ENCODE results near the gene DDX5. TPM values are rescaled to one million over a fixed set of nuclear protein-coding genes. Genes with fewer than 3 reads are reported as not detected.

Gene DDX5
- total and polyA plus RNA-seq, 2 of the 13 experiments (the other 11 are each of a cell fraction or from before 2014, with no cell fraction given), result 503 to 684 TPM

- TF ChIP-seq, protein P1, sequence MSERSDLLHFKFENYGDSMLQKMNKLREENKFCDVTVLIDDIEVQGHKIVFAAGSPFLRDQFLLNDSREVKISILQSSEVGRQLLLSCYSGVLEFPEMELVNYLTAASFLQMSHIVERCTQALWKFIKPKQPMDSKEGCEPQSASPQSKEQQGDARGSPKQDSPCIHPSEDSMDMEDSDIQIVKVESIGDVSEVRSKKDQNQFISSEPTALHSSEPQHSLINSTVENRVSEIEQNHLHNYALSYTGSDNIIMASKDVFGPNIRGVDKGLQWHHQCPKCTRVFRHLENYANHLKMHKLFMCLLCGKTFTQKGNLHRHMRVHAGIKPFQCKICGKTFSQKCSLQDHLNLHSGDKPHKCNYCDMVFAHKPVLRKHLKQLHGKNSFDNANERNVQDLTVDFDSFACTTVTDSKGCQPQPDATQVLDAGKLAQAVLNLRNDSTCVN (CRISPR knock-in tag; IDR thresholded peaks at IDR 0.05; ENCODE audit: borderline replicate concordance), result peak; percentile 11; the same call in 1 of the 2 replicates
- no peak for TF ChIP-seq ATF7 (IDR thresholded peaks at IDR 0.05)
- TF ChIP-seq ATF7 (CRISPR knock-in tag; IDR thresholded peaks at IDR 0.05), result no peak
- TF ChIP-seq THRA (CRISPR knock-in tag; IDR thresholded peaks at IDR 0.05; ENCODE audit: borderline replicate concordance), result peak; percentile 29; the same call in 1 of the 2 replicates
- TF ChIP-seq GMEB1 (CRISPR knock-in tag; IDR thresholded peaks at IDR 0.05; ENCODE audit: borderline replicate concordance), result no peak
- no peak for TF ChIP-seq ZNF678 (CRISPR knock-in tag; IDR thresholded peaks at IDR 0.05)
- peak; percentile 80; the same call in 1 of the 2 replicates for TF ChIP-seq BRD4 (CRISPR knock-in tag; IDR thresholded peaks at IDR 0.05)
- TF ChIP-seq CHCHD3 (CRISPR knock-in tag; IDR thresholded peaks at IDR 0.05), result no peak
- TF ChIP-seq ZNF543 (CRISPR knock-in tag; IDR thresholded peaks at IDR 0.05), result peak; percentile 36; the same call in 1 of the 2 replicates
- TF ChIP-seq KMT2B (CRISPR knock-in tag; IDR thresholded peaks at IDR 0.05), result peak; percentile 19; the same call in 1 of the 2 replicates
- no peak for TF ChIP-seq ZNF749 (CRISPR knock-in tag; IDR thresholded peaks at IDR 0.05; ENCODE audit: borderline replicate concordance)
- no peak for TF ChIP-seq CHD4 (IDR thresholded peaks at IDR 0.05; ENCODE audit: borderline replicate concordance, low read length)
- no peak for TF ChIP-seq STAG1 (CRISPR knock-in tag; IDR thresholded peaks at IDR 0.05)
- TF ChIP-seq NONO (IDR thresholded peaks at IDR 0.05), result no peak
- TF ChIP-seq NONO (CRISPR knock-in tag; conservative IDR thresholded peaks at IDR 0.05), result no peak
- TF ChIP-seq MTA1 (CRISPR knock-in tag; IDR thresholded peaks at IDR 0.05; ENCODE audit: borderline replicate concordance), result no peak; the same call in 1 of the 2 replicates
- TF ChIP-seq HNRNPK (IDR thresholded peaks at IDR 0.05; ENCODE audit: low read depth, low read length, poor library complexity, severe bottlenecking), result no peak
- no peak for TF ChIP-seq ARNT2 (CRISPR knock-in tag; IDR thresholded peaks at IDR 0.05; ENCODE audit: low read depth)
- TF ChIP-seq ZNF382 (CRISPR knock-in tag; IDR thresholded peaks at IDR 0.05; ENCODE audit: borderline replicate concordance), result no peak
- TF ChIP-seq ZNF567 (CRISPR knock-in tag; IDR thresholded peaks at IDR 0.05; ENCODE audit: borderline replicate concordance), result no peak
- no peak for TF ChIP-seq ZBTB7B (CRISPR knock-in tag; IDR thresholded peaks at IDR 0.05)
- no peak for TF ChIP-seq GTF3A (CRISPR knock-in tag; conservative IDR thresholded peaks at IDR 0.05)
- TF ChIP-seq JARID2 (CRISPR knock-in tag; IDR thresholded peaks at IDR 0.05; ENCODE audit: insufficient replicate concordance), result no peak
- TF ChIP-seq ZNF101 (CRISPR knock-in tag; IDR thresholded peaks at IDR 0.05; ENCODE audit: borderline replicate concordance, low read depth), result no peak
- no peak for TF ChIP-seq CREB1 (IDR thresholded peaks at IDR 0.05)
- peak; percentile 56; the same call in 1 of the 2 replicates for TF ChIP-seq CREB1 (CRISPR knock-in tag; IDR thresholded peaks at IDR 0.05)
- no peak for TF ChIP-seq ZNF207 (IDR thresholded peaks at IDR 0.05; ENCODE audit: borderline replicate concordance)
Observed at GRCh38 chr17:64505340-64506200, 519 bp downstream of the DDX5 start (continued).

Measured in HepG2 (cell line).